ENCODE data around the gene PACRG. TPM values are rescaled to one million over a fixed set of nuclear protein-coding genes. Genes with fewer than 3 reads are reported as not detected.

PACRG gene
- total and polyA plus RNA-seq, 9 donors = 2.5 to 33.1 (median 3.8) TPM

GRCh38 chr6:163344411-163344810 is 616.6 kb downstream of the PACRG start:
- Histone ChIP-seq H3K27me3 (no peaks in the 10 kb centered on the region), H3K27ac (no peak overlapping the region), H3K4me1 (ENCODE audit: insufficient read depth) (no peaks in the 10 kb centered on the region), H3K36me3 (no peaks in the 10 kb centered on the region), H3K4me3 (no peak overlapping the region), H3K9me3 (no peaks in the 10 kb centered on the region)
- no peak for TF ChIP-seq CTCF (IDR thresholded peaks at IDR 0.05)
- TF ChIP-seq EP300 (IDR thresholded peaks at IDR 0.05) = no peak
- no peak for TF ChIP-seq POLR2A (IDR thresholded peaks at IDR 0.05)
- no peak for DNase-seq
- WGBS, 3 donors = 82 to 93% (median 89%) methylated on average over 8 of the region's 8 CpGs
- intact Hi-C loops (cut with DNase I) = no loop called here

DNA sequence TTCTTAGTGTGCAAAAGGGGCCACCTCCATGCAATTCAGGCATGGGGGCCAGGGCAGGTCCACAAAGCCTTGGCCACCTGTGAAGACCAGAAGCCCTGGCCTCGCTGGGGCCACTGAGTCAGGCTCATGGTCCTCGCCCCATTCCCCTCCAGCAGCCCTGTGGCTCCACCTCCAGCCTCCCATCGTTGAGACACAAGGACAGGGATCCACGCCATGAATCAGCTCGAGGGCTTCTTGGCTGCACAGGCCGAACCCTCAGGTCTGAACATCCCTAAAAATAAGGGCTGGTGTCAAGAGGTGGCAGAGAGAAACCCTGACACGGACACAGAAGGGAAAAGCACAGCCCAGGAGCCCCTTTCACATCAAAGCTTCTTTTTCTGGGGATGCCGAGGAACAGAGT is 618.2 kb downstream of the PACRG start:
- Histone ChIP-seq H3K4me1 (ENCODE audit: insufficient read depth) (no peaks in the 10 kb centered on the region), H3K27ac (no peak overlapping the region)

GRCh38 chr6:163346497-163346961 is 618.8 kb downstream of the PACRG start:
- no peaks in the 10 kb centered on the region for H3K27me3 ChIP-seq
- H3K9me3 ChIP-seq = no peaks in the 10 kb centered on the region
- H3K4me3 ChIP-seq = no peak overlapping the region
- TF ChIP-seq CTCF (IDR thresholded peaks at IDR 0.05) (no peak), EP300 (IDR thresholded peaks at IDR 0.05) (no peak), POLR2A (IDR thresholded peaks at IDR 0.05) (no peak)
- DNase-seq = no peak
- H3K36me3 ChIP-seq = no peaks in the 10 kb centered on the region
- 76 to 83% (median 82%) methylated on average over 16 of the region's 16 CpGs for WGBS, 3 donors
- H3K4me1 ChIP-seq (ENCODE audit: insufficient read depth) = no peaks in the 10 kb centered on the region
- no peak overlapping the region for H3K27ac ChIP-seq
- intact Hi-C loops (cut with DNase I) = no loop called here

More for the DNA sequence above, 618.2 kb downstream of the PACRG start:
- no peaks in the 10 kb centered on the region for H3K36me3 ChIP-seq
- no peak for DNase-seq
- intact Hi-C loops (cut with DNase I) = no loop called here
- TF ChIP-seq EP300 (IDR thresholded peaks at IDR 0.05) = no peak
- no peak for TF ChIP-seq POLR2A (IDR thresholded peaks at IDR 0.05)
- no peak for TF ChIP-seq CTCF (IDR thresholded peaks at IDR 0.05)
- WGBS, 3 donors = 85 to 89% (median 88%) methylated on average over 8 of the region's 8 CpGs
- H3K9me3 ChIP-seq = no peaks in the 10 kb centered on the region
- H3K4me3 ChIP-seq = no peak overlapping the region
- no peaks in the 10 kb centered on the region for H3K27me3 ChIP-seq

- H3K9me3 ChIP-seq = no peaks in the 10 kb centered on the region
- H3K27ac ChIP-seq = no peak overlapping the region
- WGBS, 3 donors = 81 to 88% (median 86%) methylated on average over 12 of the region's 12 CpGs
- no peak for TF ChIP-seq CTCF (IDR thresholded peaks at IDR 0.05)
- TF ChIP-seq EP300 (IDR thresholded peaks at IDR 0.05) = no peak
- no peak for TF ChIP-seq POLR2A (IDR thresholded peaks at IDR 0.05)
- H3K4me3 ChIP-seq = no peak overlapping the region
- intact Hi-C loops (cut with DNase I) = no loop called here
- DNase-seq = no peak
- no peaks in the 10 kb centered on the region for H3K4me1 ChIP-seq (ENCODE audit: insufficient read depth)
- H3K36me3 ChIP-seq = no peaks in the 10 kb centered on the region
- H3K27me3 ChIP-seq = no peaks in the 10 kb centered on the region
Observed at GRCh38 chr6:163347021-163347446, 619.3 kb downstream of the PACRG start.

Measured in ovary (tissue), 9 donors.